Activated T-cell treated with anti-CD3 and anti-CD28 coated beads, Interleukin-2, amount 50 U/mL, for 72 hours (primary cell): ENCODE results near the gene BTN1A1. TPM values are rescaled to one million over a fixed set of nuclear protein-coding genes. Genes with fewer than 3 reads are reported as not detected.
A peak's percentile ranks its signal among the peaks of the same experiment; 100 is the strongest.
"Not testable (repeated sequence)": the region's sequence is repeated elsewhere in the genome, so short reads cannot be mapped to it uniquely, and the experiment has no call there.

Source experiments
- ATAC-seq, 2 donors: fragments of 150-1000 bp; cut with Tn5 transposase; replicated peaks in 1 of 2; 2 replicates each; pipeline ENCODE4 v1.10.0; 2021; ENCODE audit warnings: moderate library complexity in 2 of 2, mild to moderate bottlenecking in 1 of 2
- DNase-seq, 2 donors: peaks; one replicate each; pipeline ENCODE4 v3.0.0; 2021 to 2022; ENCODE audit warnings: mixed read lengths in 1 of 2
- H3K27ac Mint-ChIP-seq: one replicate; pipeline ENCODE4 v1.8.0; 2022; ENCODE audit warnings: mild to moderate bottlenecking, moderate library complexity, mixed read lengths
- H3K27me3 Mint-ChIP-seq: one replicate; pipeline ENCODE4 v1.8.0; 2022; ENCODE audit warnings: low read depth, mixed read lengths
- H3K36me3 Mint-ChIP-seq, 2 donors: one replicate each; pipeline ENCODE4 v1.8.0; 2022; ENCODE audit warnings: mixed read lengths in 2 of 2, mild to moderate bottlenecking in 1 of 2; ENCODE audit not compliant: insufficient read depth in 2 of 2
- H3K4me1 Mint-ChIP-seq: one replicate; pipeline ENCODE4 v1.8.0; 2022; ENCODE audit warnings: low read depth, mixed read lengths
- H3K4me3 Mint-ChIP-seq, 2 donors: one replicate each; pipeline ENCODE4 v1.8.0; 2022; ENCODE audit warnings: mild to moderate bottlenecking in 2 of 2, mixed read lengths in 2 of 2, moderate library complexity in 2 of 2
- H3K9me3 Mint-ChIP-seq, 2 donors: one replicate each; pipeline ENCODE4 v1.8.0; 2022; ENCODE audit warnings: mixed read lengths in 2 of 2
- total RNA-seq, 2 donors: library from RNA; stranded (reverse); gene quantifications; one replicate each; pipeline ENCODE4 v1.2.3, GENCODE V29; 2022

BTN1A1 gene
- total RNA-seq, 2 donors from 2014 or later = 0.10 TPM; not detected in 1

- H3K27ac Mint-ChIP-seq = peak overlapping the region; percentile 97
- H3K27me3 Mint-ChIP-seq = no peaks in the 10 kb centered on the region
- H3K9me3 Mint-ChIP-seq = no peaks in the 10 kb centered on the region
- ATAC-seq = no peak
- DNase-seq = no peak
- H3K4me1 Mint-ChIP-seq = peaks cover 64% of the 10 kb centered on the region
- H3K36me3 Mint-ChIP-seq = peaks cover 12 to 17% of the 10 kb centered on the region in 2 donors
- peak overlapping the region; percentile 85 to 99 for H3K4me3 Mint-ChIP-seq
These were observed 39.0 kb downstream of the BTN1A1 start for GRCh38 chr6:26539071-26539615.

- Mint-ChIP-seq H3K27me3 (no peaks in the 10 kb centered on the region), H3K4me1 (peaks cover 56% of the 10 kb centered on the region), H3K4me3 (peak overlapping the region; percentile 26 to 64), H3K36me3 (peaks cover 14 to 19% of the 10 kb centered on the region in 2 donors), H3K27ac (no peak overlapping the region), H3K9me3 (no peaks in the 10 kb centered on the region)
- DNase-seq (no peak), ATAC-seq (no peak)
These were observed 41.5 kb downstream of the BTN1A1 start for GRCh38 chr6:26541579-26541978.

- Mint-ChIP-seq H3K36me3 (peaks cover 8 to 20% of the 10 kb centered on the region in 2 donors), H3K4me1 (peaks cover 40% of the 10 kb centered on the region), H3K4me3 (no peak overlapping the region), H3K27me3 (no peaks in the 10 kb centered on the region), H3K27ac (peak overlapping the region; percentile 59), H3K9me3 (no peaks in the 10 kb centered on the region)
- ATAC-seq (peak; percentile 61 to 70), DNase-seq (no peak)
These were observed 43.9 kb downstream of the BTN1A1 start for GRCh38 chr6:26543953-26544352.

- no peak overlapping the region for H3K4me3 Mint-ChIP-seq
- no peaks in the 10 kb centered on the region for H3K27me3 Mint-ChIP-seq
- no peaks in the 10 kb centered on the region for H3K9me3 Mint-ChIP-seq
- no peak overlapping the region for H3K27ac Mint-ChIP-seq
- no peak for DNase-seq
- no peak for ATAC-seq
- H3K36me3 Mint-ChIP-seq = peaks cover 8 to 20% of the 10 kb centered on the region in 2 donors
- H3K4me1 Mint-ChIP-seq = peaks cover 35% of the 10 kb centered on the region
These were observed 44.4 kb downstream of the BTN1A1 start for GRCh38 chr6:26544473-26544872.

GRCh38 chr6:26545627-26546026 lies 45.5 kb downstream of the BTN1A1 start:
- DNase-seq (no peak), ATAC-seq (no peak)
- Mint-ChIP-seq H3K27me3 (no peaks in the 10 kb centered on the region), H3K4me3 (no peak overlapping the region), H3K4me1 (peaks cover 29% of the 10 kb centered on the region), H3K27ac (no peak overlapping the region), H3K36me3 (peaks cover 6 to 15% of the 10 kb centered on the region in 2 donors), H3K9me3 (no peaks in the 10 kb centered on the region)

GRCh38 chr6:26547363-26547762 lies 47.3 kb downstream of the BTN1A1 start:
- not testable (repeated sequence) for H3K27ac Mint-ChIP-seq, H3K4me3 Mint-ChIP-seq

GRCh38 chr6:26550250-26550993 lies 50.3 kb downstream of the BTN1A1 start:
- Mint-ChIP-seq H3K4me3 (peak overlapping the region in 1 of 2 donors; percentile 95), H3K27ac (peak overlapping the region; percentile 92), H3K36me3 (peaks cover 2% of the 10 kb centered on the region in 2 donors), H3K9me3 (no peaks in the 10 kb centered on the region), H3K4me1 (peaks cover 15% of the 10 kb centered on the region), H3K27me3 (no peaks in the 10 kb centered on the region)
- DNase-seq (peak; percentile 59 to 73), ATAC-seq (peak; percentile 44 to 67)

More at GRCh38 chr6:26547363-26547762, 47.3 kb downstream of the BTN1A1 start:
- H3K9me3 Mint-ChIP-seq, H3K36me3 Mint-ChIP-seq, DNase-seq, ATAC-seq, H3K27me3 Mint-ChIP-seq: not testable (repeated sequence)
- peaks cover 21% of the 10 kb centered on the region for H3K4me1 Mint-ChIP-seq

GRCh38 chr6:26552205-26552604 lies 52.1 kb downstream of the BTN1A1 start:
- Mint-ChIP-seq H3K36me3 (peaks cover 0 to 2% of the 10 kb centered on the region in 2 donors), H3K27me3 (no peaks in the 10 kb centered on the region), H3K9me3 (no peaks in the 10 kb centered on the region), H3K4me1 (peaks cover 18% of the 10 kb centered on the region), H3K27ac (no peak overlapping the region), H3K4me3 (no peak overlapping the region)
- DNase-seq = no peak
- ATAC-seq = no peak

GRCh38 chr6:26552640-26553188 lies 52.6 kb downstream of the BTN1A1 start:
- peaks cover 18% of the 10 kb centered on the region for H3K4me1 Mint-ChIP-seq
- DNase-seq = no peak
- H3K27ac Mint-ChIP-seq = no peak overlapping the region
- no peak for ATAC-seq
- H3K4me3 Mint-ChIP-seq = no peak overlapping the region
- H3K36me3 Mint-ChIP-seq = peaks cover 0 to 2% of the 10 kb centered on the region in 2 donors
- no peaks in the 10 kb centered on the region for H3K9me3 Mint-ChIP-seq
- H3K27me3 Mint-ChIP-seq = no peaks in the 10 kb centered on the region

- Mint-ChIP-seq H3K9me3 (no peaks in the 10 kb centered on the region), H3K4me1 (peaks cover 18% of the 10 kb centered on the region), H3K27ac (no peak overlapping the region), H3K4me3 (no peak overlapping the region), H3K36me3 (no peaks in the 10 kb centered on the region), H3K27me3 (no peaks in the 10 kb centered on the region)
- ATAC-seq (peak; percentile 63 to 67), DNase-seq (peak; percentile 79 to 84)
These were observed 53.1 kb downstream of the BTN1A1 start for GRCh38 chr6:26553264-26553634.

- H3K4me1 Mint-ChIP-seq = peaks cover 18% of the 10 kb centered on the region
- ATAC-seq (peak; percentile 63 to 73), DNase-seq (peak; percentile 77 to 85)
- H3K4me3 Mint-ChIP-seq = no peak overlapping the region
- no peak overlapping the region for H3K27ac Mint-ChIP-seq
- no peaks in the 10 kb centered on the region for H3K36me3 Mint-ChIP-seq
- H3K27me3 Mint-ChIP-seq = no peaks in the 10 kb centered on the region
- no peaks in the 10 kb centered on the region for H3K9me3 Mint-ChIP-seq
These were observed 53.7 kb downstream of the BTN1A1 start for GRCh38 chr6:26553635-26554446.

- Mint-ChIP-seq H3K4me3 (no peak overlapping the region), H3K27me3 (no peaks in the 10 kb centered on the region), H3K4me1 (peaks cover 18% of the 10 kb centered on the region), H3K36me3 (no peaks in the 10 kb centered on the region), H3K9me3 (no peaks in the 10 kb centered on the region), H3K27ac (no peak overlapping the region)
- DNase-seq (no peak), ATAC-seq (no peak)
These were observed 54.3 kb downstream of the BTN1A1 start for GRCh38 chr6:26554447-26554696.
